ENCODE measurements around the gene OR6C75.
"Not testable (repeated sequence)": the region's sequence is repeated elsewhere in the genome, so short reads cannot be mapped to it uniquely, and the experiment has no call there.

Gene OR6C75

GRCh38 chr12:55362675-55363074 is at the start of gene OR6C75:
Gene OR6C75 (plus strand): TSS chr12:55362975. CDS start chr12:55365111, 2,136 bp downstream.
- no peak for DNase-seq (ENCODE audit: insufficient read length, low spot score)
- FAIRE-seq: no peak

GRCh38 chr12:55314043-55314442 is 48.7 kb upstream of the OR6C75 start, which contains the start of gene OR6C1:
Gene OR6C1 (plus strand): TSS chr12:55314343. CDS start chr12:55320600, 6,257 bp downstream.
- DNase-seq (ENCODE audit: insufficient read length, low spot score): no peak
- FAIRE-seq: no peak

GRCh38 chr12:55320201-55320600 is 42.6 kb upstream of the OR6C75 start:
- FAIRE-seq (no peak), DNase-seq (ENCODE audit: insufficient read length, low spot score) (no peak)

- not testable (repeated sequence) for DNase-seq (ENCODE audit: insufficient read length, low spot score); FAIRE-seq
Observed at GRCh38 chr12:55325801-55326200, 37.0 kb upstream of the OR6C75 start.

- FAIRE-seq (no peak), DNase-seq (ENCODE audit: insufficient read length, low spot score) (no peak)
Observed at GRCh38 chr12:55330446-55330845, 32.3 kb upstream of the OR6C75 start, which contains the start of gene OR6C3. Gene OR6C3 (plus strand): TSS chr12:55330746. CDS start chr12:55331701, 955 bp downstream.

GRCh38 chr12:55336002-55336401 is 26.8 kb upstream of the OR6C75 start:
- FAIRE-seq (no peak), DNase-seq (ENCODE audit: insufficient read length, low spot score) (no peak)

GRCh38 chr12:55355338-55355737 is 7.4 kb upstream of the OR6C75 start:
- not testable (repeated sequence) for DNase-seq (ENCODE audit: insufficient read length, low spot score); FAIRE-seq

GRCh38 chr12:55365086-55365485 is 2.3 kb downstream of the OR6C75 start:
- FAIRE-seq (no peak), DNase-seq (ENCODE audit: insufficient read length, low spot score) (no peak)

- FAIRE-seq (no peak), DNase-seq (ENCODE audit: insufficient read length, low spot score) (no peak)
Observed at GRCh38 chr12:55372521-55372920, 9.7 kb downstream of the OR6C75 start.

GRCh38 chr12:55385891-55386290 is 23.1 kb downstream of the OR6C75 start:
- no peak for DNase-seq (ENCODE audit: insufficient read length, low spot score)
- FAIRE-seq: no peak

- DNase-seq (ENCODE audit: insufficient read length, low spot score) (no peak), FAIRE-seq (no peak)
Observed at GRCh38 chr12:55392032-55392795, 29.4 kb downstream of the OR6C75 start.

GRCh38 chr12:55396326-55396725 is 33.6 kb downstream of the OR6C75 start:
- DNase-seq (ENCODE audit: insufficient read length, low spot score): no peak
- no peak for FAIRE-seq

GRCh38 chr12:55400229-55400628 is 37.5 kb downstream of the OR6C75 start, which contains the start of gene OR6C65:
Gene OR6C65 (plus strand): TSS chr12:55400529. CDS start chr12:55400529, 0 bp downstream.
- FAIRE-seq (no peak), DNase-seq (ENCODE audit: insufficient read length, low spot score) (no peak)

- FAIRE-seq (no peak), DNase-seq (ENCODE audit: insufficient read length, low spot score) (no peak)
Observed at GRCh38 chr12:55407866-55408265, 45.1 kb downstream of the OR6C75 start.

GRCh38 chr12:55409133-55409532 is 46.4 kb downstream of the OR6C75 start:
- not testable (repeated sequence) for FAIRE-seq

GRCh38 chr12:55412138-55412537 is 49.4 kb downstream of the OR6C75 start:
- not testable (repeated sequence) for FAIRE-seq; DNase-seq (ENCODE audit: insufficient read length, low spot score)

More at GRCh38 chr12:55409133-55409532, 46.4 kb downstream of the OR6C75 start:
- DNase-seq (ENCODE audit: insufficient read length, low spot score): not testable (repeated sequence)

GRCh38 chr12:55413498-55414388 is 51.0 kb downstream of the OR6C75 start:
- FAIRE-seq; DNase-seq (ENCODE audit: insufficient read length, low spot score): not testable (repeated sequence)

- not testable (repeated sequence) for FAIRE-seq; DNase-seq (ENCODE audit: insufficient read length, low spot score)
Observed at GRCh38 chr12:55414396-55414823, 51.6 kb downstream of the OR6C75 start.

- DNase-seq (ENCODE audit: insufficient read length, low spot score); FAIRE-seq: not testable (repeated sequence)
Observed at GRCh38 chr12:55414889-55415288, 52.1 kb downstream of the OR6C75 start.

GRCh38 chr12:55416961-55417360 is 54.2 kb downstream of the OR6C75 start:
- no peak for FAIRE-seq

More at GRCh38 chr12:55416961-55417360, 54.2 kb downstream of the OR6C75 start:
- DNase-seq (ENCODE audit: insufficient read length, low spot score): no peak

Measured in GM19239 (cell line).